ENCODE measurements around the gene R3HDM2.
A peak's percentile ranks its signal among the peaks of the same experiment; 100 is the strongest.

R3HDM2 gene

DNA sequence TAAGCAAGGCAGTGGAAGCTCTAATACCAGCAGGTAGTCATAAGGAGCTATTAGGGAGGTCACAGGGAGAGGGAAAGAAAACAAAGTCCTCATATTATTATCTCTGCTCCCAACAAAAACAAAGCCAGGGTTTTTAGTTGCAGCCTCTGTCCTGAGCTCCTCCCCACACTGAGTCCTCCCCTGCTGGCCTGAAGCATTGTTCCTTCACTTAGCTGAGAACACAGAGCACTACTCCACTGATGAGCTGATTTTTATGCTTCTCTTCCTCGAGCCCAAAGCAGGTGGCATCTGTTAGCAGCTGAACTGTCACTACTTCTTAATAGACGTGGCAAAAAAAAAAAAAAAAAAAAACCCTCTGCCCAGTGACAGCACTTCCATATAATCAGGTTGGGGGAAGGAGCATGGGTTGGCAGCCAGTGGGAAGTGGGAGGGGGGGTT, 169.4 kb downstream of the R3HDM2 start:
- no peak for DNase-seq

GRCh38 chr12:57260366-57260765, 170.5 kb downstream of the R3HDM2 start:
- no peak for DNase-seq

DNA sequence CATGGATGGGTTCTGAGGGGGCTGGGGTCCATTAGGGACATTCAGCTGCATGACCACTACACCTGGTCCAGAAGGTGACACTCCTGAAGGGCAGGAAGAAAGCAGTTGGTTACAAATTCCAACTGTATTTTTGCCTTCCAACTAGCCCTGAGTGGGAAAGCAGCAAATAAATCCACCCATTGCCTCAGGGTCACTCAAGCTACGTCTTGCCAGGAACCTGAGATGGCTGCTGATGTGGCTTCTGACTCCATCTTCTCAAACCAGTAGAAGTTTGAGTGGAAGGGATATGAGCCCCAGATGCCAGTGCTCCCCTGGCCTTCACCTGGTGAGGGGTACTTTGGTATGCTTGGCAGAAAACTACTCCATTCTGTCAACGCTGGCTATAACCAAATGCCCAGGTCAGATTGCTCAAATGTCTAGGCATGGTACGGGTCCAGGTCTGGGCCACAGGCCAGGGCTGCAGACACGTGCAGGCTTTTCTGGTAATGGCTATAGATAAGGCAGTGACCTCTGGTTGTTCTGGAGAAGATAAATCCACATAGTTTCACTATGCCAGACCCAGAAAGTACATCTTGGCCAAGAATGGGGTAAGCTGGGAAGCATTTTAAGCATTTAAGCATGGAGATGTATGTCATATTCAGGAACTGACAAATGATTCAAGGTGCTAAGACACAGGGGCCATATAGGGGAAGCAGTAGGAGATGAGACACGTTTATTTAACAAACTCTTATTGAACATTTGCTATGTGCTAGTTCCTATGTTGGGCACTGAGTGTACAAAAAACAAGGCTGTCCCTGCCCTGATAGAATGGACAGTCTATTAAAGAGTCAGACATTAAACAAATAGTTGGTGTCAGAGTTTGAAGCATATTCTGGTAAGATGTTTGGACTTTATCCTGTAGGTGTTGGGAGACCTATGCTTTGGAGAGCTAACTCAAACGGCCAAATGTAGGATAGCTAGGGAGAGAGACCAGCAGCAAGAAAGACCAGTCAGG, 171.6 kb downstream of the R3HDM2 start:
- no peak for DNase-seq

DNA sequence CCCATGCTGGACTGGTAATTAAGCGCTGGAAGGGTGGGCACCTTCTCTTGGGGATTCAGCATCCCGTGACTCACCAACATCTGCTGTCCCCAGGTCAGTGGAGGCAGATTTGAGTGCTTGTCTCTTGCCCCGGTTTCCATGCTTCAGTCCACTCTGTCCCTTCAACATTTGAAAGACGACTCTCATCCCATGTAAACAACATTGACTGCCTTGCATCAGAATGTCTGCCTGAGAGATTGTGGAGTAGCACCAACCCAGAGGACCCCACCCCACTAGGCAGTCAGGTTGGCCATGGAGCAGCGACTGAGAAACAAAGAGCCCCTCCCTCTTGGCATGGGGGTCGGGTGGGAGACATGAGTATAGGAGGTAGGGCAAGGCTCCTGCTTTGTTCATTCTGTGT, 174.9 kb downstream of the R3HDM2 start:
- no peak for DNase-seq

DNA sequence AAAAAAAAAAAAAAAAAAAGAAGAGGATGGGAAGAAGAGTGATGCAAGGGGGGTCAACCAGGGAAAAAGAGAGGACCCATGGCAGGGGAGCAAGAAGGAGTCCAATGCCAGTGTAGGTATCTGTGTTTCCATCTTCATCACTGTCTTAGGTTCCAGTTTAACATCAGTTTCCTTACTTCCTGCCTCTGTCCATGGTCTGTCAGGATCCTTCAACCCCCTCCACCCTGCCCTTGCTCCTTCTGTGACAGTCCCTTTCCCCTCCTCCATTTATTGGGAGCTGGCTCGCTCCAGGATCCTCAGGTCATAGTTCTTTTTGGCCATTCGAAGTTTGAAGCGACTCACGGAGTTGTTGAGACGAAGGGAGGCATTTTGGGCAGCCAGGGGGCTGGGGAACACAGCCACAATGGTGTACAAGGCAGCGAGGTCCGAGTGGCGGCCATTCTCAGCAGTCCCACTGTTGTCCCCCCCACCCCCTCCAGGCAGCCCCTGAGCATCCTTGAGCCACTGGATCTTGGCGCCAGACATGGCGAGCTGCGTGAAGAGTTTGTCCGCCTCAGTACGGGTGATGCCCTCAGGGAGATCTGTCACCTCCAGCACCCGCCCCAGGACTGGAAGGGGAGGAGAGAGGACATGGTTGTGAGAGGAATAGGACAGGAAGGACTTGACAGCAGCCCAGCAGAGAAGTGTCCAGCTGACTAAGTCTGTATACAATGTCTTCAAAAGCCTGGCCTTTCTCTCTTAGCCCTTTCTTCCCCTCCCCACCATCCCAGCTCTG, 176.2 kb downstream of the R3HDM2 start:
- DNase-seq, result no peak

DNA sequence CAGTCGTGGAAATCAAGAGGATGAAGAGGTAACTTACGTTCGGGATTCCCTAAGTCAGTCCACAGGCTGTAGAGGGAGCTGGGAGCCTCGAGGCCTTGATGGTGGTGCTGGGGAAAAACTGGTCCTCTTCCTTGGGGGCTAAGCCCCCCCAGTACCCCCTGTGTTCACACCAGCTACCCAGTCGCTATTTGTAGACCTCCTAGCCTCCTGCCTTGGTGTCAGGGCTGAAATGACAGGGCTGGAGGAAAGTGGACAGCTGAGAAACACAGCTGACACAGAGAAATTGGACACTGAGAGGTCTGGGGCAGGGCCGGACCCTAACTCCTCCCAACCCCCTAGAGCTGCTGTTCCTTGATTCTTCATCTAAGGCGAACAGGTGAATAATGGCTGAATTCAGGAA, 179.9 kb downstream of the R3HDM2 start, which contains the start of gene STAC3:
Gene STAC3 (minus strand): TSS at position 232 of the 400 bp plus-strand sequence. CDS start 1,551 bp downstream, outside the sequence.
- DNase-seq, result no peak

GRCh38 chr12:57250541-57250940, 180.3 kb downstream of the R3HDM2 start:
- DNase-seq, result no peak

- DNase-seq, result no peak
Measured at GRCh38 chr12:57248934-57249742, 181.7 kb downstream of the R3HDM2 start.

GRCh38 chr12:57247041-57247440, 183.8 kb downstream of the R3HDM2 start:
- no peak for DNase-seq

DNA sequence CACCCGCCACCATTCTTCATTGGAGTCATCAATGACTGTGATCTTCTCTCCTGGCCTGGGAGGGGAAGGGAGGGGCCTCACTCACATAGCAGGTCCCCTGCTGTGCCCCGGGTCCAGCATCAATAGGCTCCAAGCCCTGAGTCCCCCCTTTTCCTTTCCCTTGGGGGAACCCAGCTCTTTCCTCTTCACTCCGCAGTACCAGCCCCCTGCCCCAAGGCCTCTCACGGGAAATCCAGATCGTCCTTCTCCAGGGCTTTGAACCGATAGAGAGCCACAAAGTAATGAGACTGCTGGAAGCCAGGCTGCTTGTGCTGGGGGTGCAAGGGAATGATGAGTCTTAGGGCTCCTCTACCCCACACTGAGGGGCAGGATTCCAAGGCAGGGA, 186.5 kb downstream of the R3HDM2 start:
- no peak for DNase-seq

DNA sequence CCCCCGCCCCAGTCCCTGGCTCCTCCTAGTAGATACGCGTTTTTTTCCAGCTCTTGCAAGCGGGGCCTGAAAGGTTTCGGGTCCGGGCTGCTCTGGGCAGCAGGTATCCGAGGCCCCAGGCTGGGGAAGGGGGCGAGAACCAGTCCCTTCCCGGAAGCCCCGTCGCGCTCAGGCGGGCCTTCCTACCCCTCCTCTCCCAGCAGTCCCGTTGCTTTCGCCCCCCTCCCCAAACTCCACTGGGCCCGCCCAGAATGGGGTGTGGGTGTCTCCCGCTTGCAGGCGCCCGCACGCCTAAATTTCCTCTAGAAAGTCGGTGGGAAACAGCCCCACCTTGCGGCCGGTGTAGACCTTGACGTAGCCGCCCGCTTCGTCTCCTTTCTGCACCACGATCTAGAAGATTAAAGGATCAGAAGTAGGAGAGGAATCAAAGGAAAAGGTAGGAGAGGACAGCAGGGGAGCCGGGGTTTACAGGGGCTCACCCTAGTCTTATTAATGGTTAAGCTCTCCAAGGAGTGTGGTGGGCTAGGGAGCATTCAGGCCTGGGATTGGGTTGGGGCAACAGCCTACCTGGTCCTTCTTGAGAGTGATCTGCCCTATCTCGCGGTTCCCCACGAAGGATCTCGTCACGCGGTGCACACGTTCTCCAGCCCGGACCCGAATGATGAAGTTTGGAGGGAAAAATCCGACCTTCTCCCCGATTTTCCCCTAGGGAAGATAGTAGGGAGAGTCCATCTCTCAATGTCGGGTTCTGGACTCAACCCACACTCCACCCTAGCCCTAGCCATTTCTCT, 187.1 kb downstream of the R3HDM2 start:
- peak; percentile 71 for DNase-seq

GRCh38 chr12:57242691-57243454, 188.0 kb downstream of the R3HDM2 start:
- DNase-seq, result peak; percentile 43

GRCh38 chr12:57242329-57242690, 188.5 kb downstream of the R3HDM2 start:
- no peak for DNase-seq

GRCh38 chr12:57241402-57242310, 189.2 kb downstream of the R3HDM2 start:
- no peak for DNase-seq

DNA sequence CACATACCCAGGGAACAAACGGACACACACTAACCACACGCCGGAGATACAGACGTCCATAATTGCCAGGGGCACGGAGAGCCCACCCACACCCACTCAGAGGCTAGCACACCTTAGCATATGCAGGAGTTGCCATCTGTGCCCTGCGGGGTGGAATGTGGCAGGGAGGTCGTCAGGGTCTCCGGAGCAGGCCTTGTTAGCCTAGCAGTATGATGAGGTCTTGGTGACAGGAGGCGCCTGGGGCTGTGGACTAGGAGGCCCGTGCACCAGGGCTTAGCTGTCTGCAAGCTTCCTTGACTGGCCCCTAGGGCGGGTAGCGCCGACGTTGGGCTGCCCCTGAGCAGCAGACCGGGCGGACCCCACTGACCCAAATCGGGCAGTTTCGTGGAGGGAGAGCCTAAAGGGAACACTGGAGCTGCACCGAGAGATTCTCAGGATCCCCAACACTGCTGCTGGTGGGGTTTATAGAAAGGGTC, 189.9 kb downstream of the R3HDM2 start:
- DNase-seq, result no peak

- peak; percentile 70 for DNase-seq
Measured at GRCh38 chr12:57240066-57240921, 190.5 kb downstream of the R3HDM2 start.

DNA sequence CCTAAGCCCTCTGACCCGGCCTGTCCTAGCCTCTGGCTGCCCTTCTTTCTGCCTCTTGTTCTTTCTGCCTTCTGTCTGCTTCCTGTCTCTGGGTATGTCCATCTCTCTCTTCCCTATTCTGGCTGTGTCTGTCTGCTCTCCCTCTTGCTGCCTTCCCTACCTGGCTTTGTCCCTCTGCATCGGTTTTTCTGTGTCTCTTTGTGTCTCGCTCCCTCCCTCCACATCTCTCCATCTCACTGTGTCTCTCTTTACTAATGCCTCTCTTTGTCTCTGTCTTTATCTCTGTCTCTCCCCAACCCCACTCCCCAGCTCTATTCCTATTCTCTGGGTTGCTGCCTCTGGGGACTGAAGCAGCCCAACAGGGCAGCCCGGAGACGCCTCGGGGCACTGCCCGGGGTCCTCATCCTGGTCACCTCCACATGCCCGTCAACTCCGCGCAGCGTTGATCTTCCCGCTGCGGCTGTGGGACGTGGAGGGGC, 191.2 kb downstream of the R3HDM2 start:
- no peak for DNase-seq

GRCh38 chr12:57238854-57239554, 191.8 kb downstream of the R3HDM2 start:
- DNase-seq, result peak; percentile 76

Data from activated CD4-positive, alpha-beta T cell treated with anti-CD3 and anti-CD28 coated beads for 1 hour (primary cell).